ENCODE data around the gene SGCE. TPM values are rescaled to one million over a fixed set of nuclear protein-coding genes. Genes with fewer than 3 reads are reported as not detected.

SGCE gene
- total RNA-seq, 1 donor from 2014 or later: 169 TPM

DNA sequence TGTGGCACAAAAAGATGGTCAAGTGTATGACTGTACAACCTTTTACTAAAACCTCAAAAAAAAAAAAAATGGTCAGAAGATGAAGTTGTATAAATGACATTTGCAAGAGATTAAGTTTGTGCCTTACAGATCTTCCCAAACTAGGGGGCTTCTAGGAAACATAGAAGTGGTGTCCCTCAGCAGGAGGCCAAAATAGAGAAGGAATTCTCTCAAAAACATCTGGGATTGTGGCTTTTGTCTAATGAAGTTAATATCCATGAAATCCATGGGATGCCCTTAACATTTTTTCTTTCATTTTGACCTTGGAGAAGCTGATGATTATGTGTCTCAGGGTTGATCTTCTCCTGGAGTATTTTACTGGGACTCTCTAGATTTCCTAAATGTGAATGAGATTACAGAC is 84.1 kb downstream of the SGCE start:
- Histone ChIP-seq H4K20me1 (ENCODE audit: low read depth) (no peaks in the 10 kb centered on the region), H3K4me3 (no peak overlapping the region), H3K4me1 (no peaks in the 10 kb centered on the region), H3K27me3 (no peaks in the 10 kb centered on the region), H3K9me3 (ENCODE audit: low read depth) (peaks cover 18% of the 10 kb centered on the region), H3K79me2 (ENCODE audit: low read depth) (no peaks in the 10 kb centered on the region), H3K36me3 (no peaks in the 10 kb centered on the region), H3K9ac (no peak overlapping the region), H3K4me2 (no peak overlapping the region), H3K27ac (no peak overlapping the region), H2AFZ (replicated peaks) (no peak overlapping the region), H3F3A (ENCODE audit: low read depth) (no peaks in the 10 kb centered on the region)
- Mint-ChIP-seq H3K4me1 (no peaks in the 10 kb centered on the region), H3K9me3 (peaks cover 47% of the 10 kb centered on the region), H3K27me3 (ENCODE audit: insufficient read depth, low read depth) (no peaks in the 10 kb centered on the region), H3K27ac (no peak overlapping the region), H3K4me3 (no peak overlapping the region), H3K36me3 (peaks cover 23% of the 10 kb centered on the region)
- TF ChIP-seq, protein P1, sequence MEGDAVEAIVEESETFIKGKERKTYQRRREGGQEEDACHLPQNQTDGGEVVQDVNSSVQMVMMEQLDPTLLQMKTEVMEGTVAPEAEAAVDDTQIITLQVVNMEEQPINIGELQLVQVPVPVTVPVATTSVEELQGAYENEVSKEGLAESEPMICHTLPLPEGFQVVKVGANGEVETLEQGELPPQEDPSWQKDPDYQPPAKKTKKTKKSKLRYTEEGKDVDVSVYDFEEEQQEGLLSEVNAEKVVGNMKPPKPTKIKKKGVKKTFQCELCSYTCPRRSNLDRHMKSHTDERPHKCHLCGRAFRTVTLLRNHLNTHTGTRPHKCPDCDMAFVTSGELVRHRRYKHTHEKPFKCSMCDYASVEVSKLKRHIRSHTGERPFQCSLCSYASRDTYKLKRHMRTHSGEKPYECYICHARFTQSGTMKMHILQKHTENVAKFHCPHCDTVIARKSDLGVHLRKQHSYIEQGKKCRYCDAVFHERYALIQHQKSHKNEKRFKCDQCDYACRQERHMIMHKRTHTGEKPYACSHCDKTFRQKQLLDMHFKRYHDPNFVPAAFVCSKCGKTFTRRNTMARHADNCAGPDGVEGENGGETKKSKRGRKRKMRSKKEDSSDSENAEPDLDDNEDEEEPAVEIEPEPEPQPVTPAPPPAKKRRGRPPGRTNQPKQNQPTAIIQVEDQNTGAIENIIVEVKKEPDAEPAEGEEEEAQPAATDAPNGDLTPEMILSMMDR (IDR thresholded peaks at IDR 0.05): no peak
- no peak for TF ChIP-seq EZH2phosphoT487 (IDR thresholded peaks at IDR 0.05)
- TF ChIP-seq EZH2 (IDR thresholded peaks at IDR 0.05): no peak
- no peak for DNase-seq (ENCODE audit: low spot score)

DNA sequence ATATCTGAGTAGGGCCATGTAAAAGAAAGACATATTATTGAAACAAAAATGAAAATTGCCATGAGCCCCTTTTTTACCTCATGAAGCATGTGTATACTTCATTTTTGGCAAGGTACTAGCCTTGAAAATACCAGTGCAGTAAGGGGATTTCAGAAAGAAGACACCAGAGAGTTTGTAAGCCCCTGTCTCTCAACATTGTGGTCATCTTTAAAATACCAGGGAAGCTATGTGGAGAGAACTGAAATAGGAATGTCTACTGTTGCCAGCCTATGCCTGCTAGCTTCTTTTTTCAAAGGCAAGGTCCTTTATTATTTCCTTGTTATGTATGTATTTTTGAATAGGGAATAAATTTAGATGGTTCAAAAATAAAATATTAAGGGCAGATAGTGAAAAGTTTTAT is 88.5 kb downstream of the SGCE start:
- Mint-ChIP-seq H3K27me3 (ENCODE audit: insufficient read depth, low read depth) (no peaks in the 10 kb centered on the region), H3K4me1 (no peaks in the 10 kb centered on the region), H3K9me3 (peaks cover 13% of the 10 kb centered on the region), H3K36me3 (peaks cover 3% of the 10 kb centered on the region), H3K27ac (no peak overlapping the region), H3K4me3 (no peak overlapping the region)
- H3K36me3 ChIP-seq: no peaks in the 10 kb centered on the region
- no peak overlapping the region for H3K4me2 ChIP-seq
- no peaks in the 10 kb centered on the region for H3F3A ChIP-seq (ENCODE audit: low read depth)
- H3K4me1 ChIP-seq: no peaks in the 10 kb centered on the region
- H3K27me3 ChIP-seq: no peaks in the 10 kb centered on the region
- H3K4me3 ChIP-seq: no peak overlapping the region
- TF ChIP-seq EZH2phosphoT487 (IDR thresholded peaks at IDR 0.05): no peak
- TF ChIP-seq, protein P1 (IDR thresholded peaks at IDR 0.05): no peak
- no peak for TF ChIP-seq EZH2 (IDR thresholded peaks at IDR 0.05)
- H3K9me3 ChIP-seq (ENCODE audit: low read depth): peaks cover 6% of the 10 kb centered on the region
- no peaks in the 10 kb centered on the region for H3K79me2 ChIP-seq (ENCODE audit: low read depth)
- no peak overlapping the region for H3K27ac ChIP-seq
- no peaks in the 10 kb centered on the region for H4K20me1 ChIP-seq (ENCODE audit: low read depth)
- no peak overlapping the region for H2AFZ ChIP-seq (replicated peaks)
- DNase-seq (ENCODE audit: low spot score): no peak
- no peak overlapping the region for H3K9ac ChIP-seq

DNA sequence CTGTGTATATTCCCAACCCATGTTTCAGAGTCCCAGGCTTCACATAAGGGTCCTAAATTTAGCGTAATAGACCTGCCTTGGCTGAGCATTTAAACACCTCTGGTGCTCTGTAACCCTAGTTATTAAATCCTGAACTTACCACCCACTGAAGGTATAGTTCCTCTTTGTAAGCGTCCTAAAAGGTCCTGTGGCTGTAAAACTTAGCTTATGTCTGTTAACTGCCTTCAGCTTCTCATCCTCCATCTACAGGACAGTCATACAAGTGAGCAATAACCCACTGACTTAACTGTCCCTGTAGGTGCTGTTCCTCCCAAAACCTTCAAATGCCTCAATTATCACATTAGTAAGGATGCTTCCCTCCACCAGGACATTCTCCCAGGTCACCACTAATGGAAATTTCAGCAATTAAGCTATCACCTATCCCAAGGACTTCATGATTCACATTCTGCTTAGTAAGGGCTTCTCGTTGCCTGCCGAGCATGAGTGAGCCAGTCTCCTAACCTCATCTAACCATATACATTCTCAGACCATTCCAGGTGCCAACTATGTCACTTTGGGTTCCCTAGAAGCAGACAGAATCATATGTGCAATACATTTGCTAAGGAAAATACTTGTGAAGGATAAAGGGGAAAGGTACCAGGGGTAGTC is 90.6 kb downstream of the SGCE start:
- Histone ChIP-seq H3K9ac (no peak overlapping the region), H2AFZ (replicated peaks) (no peak overlapping the region), H3K4me3 (no peak overlapping the region), H3K9me3 (ENCODE audit: low read depth) (peaks cover 6% of the 10 kb centered on the region), H3K79me2 (ENCODE audit: low read depth) (no peaks in the 10 kb centered on the region), H3K27me3 (no peaks in the 10 kb centered on the region), H3K36me3 (no peaks in the 10 kb centered on the region), H3K27ac (no peak overlapping the region), H4K20me1 (ENCODE audit: low read depth) (no peaks in the 10 kb centered on the region), H3K4me1 (no peaks in the 10 kb centered on the region), H3K4me2 (no peak overlapping the region), H3F3A (ENCODE audit: low read depth) (no peaks in the 10 kb centered on the region)
- DNase-seq (ENCODE audit: low spot score): no peak
- H3K36me3 Mint-ChIP-seq: no peaks in the 10 kb centered on the region
- no peak overlapping the region for H3K27ac Mint-ChIP-seq
- peaks cover 2% of the 10 kb centered on the region for H3K9me3 Mint-ChIP-seq
- TF ChIP-seq EZH2 (IDR thresholded peaks at IDR 0.05) (no peak), EZH2phosphoT487 (IDR thresholded peaks at IDR 0.05) (no peak)
- TF ChIP-seq, protein P1 (IDR thresholded peaks at IDR 0.05): no peak
- H3K27me3 Mint-ChIP-seq (ENCODE audit: insufficient read depth, low read depth): no peaks in the 10 kb centered on the region
- H3K4me3 Mint-ChIP-seq: no peak overlapping the region
- H3K4me1 Mint-ChIP-seq: no peaks in the 10 kb centered on the region

Data from neural progenitor cell (in vitro differentiated cells).